Dendritic cell treated with granulocyte-macrophage colony-stimulating factor and Interleukin-4, amounts not matched to agents 40 ng/mL and 50 ng/mL, for 4 days (primary cell): Measurements from ENCODE around the gene HMGCS2.

Experiments used
- H3K27ac Mint-ChIP-seq: one replicate; pipeline ENCODE4 v1.8.0; 2022; ENCODE audit warnings: mild to moderate bottlenecking, mixed read lengths
- H3K27me3 Mint-ChIP-seq: one replicate; pipeline ENCODE4 v1.8.0; 2022; ENCODE audit warnings: mild to moderate bottlenecking, mixed read lengths
- H3K36me3 Mint-ChIP-seq: one replicate; pipeline ENCODE4 v1.8.0; 2022; ENCODE audit warnings: low read depth, mixed read lengths
- H3K4me1 Mint-ChIP-seq: one replicate; pipeline ENCODE4 v1.8.0; 2022; ENCODE audit warnings: low read depth, mixed read lengths
- H3K4me3 Mint-ChIP-seq: one replicate; pipeline ENCODE4 v1.8.0; 2022; ENCODE audit warnings: mild to moderate bottlenecking, moderate library complexity, mixed read lengths
- H3K9me3 Mint-ChIP-seq: one replicate; pipeline ENCODE4 v1.8.0; 2022; ENCODE audit warnings: mixed read lengths
- intact Hi-C: fragments of 100-400 bp; cut with micrococcal nuclease; formaldehyde crosslinking; loops from one replicate; pipeline ENCODE4 v1.15.0; 2022

HMGCS2 gene

GRCh38 chr1:119739150-119739549 is 29.6 kb downstream of the HMGCS2 start:
- Mint-ChIP-seq H3K4me1 (peaks cover 5% of the 10 kb centered on the region), H3K27me3 (no peaks in the 10 kb centered on the region), H3K9me3 (no peaks in the 10 kb centered on the region), H3K27ac (no peak overlapping the region), H3K36me3 (no peaks in the 10 kb centered on the region), H3K4me3 (no peak overlapping the region)
- intact Hi-C loops: no loop called here

- Mint-ChIP-seq H3K9me3 (no peaks in the 10 kb centered on the region), H3K27me3 (no peaks in the 10 kb centered on the region), H3K27ac (no peak overlapping the region), H3K4me1 (peaks cover 5% of the 10 kb centered on the region), H3K4me3 (no peak overlapping the region), H3K36me3 (no peaks in the 10 kb centered on the region)
- intact Hi-C loops: no loop called here
These were observed 30.5 kb downstream of the HMGCS2 start for GRCh38 chr1:119738100-119738720.

DNA sequence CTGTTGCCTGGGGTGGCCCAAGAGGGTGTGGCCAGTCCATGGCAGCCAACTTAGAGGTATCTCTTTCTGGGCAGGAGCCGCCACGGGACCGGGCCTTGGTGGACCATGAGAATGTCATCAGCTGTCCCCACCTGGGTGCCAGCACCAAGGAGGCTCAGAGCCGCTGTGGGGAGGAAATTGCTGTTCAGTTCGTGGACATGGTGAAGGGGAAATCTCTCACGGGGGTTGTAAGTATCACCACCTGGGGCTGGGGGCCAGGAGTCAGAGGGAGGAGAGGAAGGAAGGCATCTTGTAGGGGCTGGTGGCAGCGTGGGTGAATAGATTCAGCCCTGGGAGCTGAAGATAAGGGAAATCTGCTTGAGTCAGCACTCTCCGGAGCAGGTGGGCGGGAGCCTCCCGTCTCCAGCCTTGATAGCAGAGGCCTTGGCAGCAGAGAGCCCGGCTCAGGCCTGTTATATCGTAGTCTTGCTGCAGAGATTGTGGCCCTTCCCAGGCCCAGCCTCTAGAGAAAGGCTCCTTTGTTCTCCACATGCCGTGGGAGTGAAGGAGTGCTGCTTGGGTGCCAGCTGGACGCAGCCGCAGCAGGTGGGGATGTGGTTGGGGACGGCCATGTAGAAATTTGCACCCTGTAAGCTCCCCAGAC is 31.5 kb downstream of the HMGCS2 start:
- Mint-ChIP-seq H3K27ac (no peak overlapping the region), H3K36me3 (no peaks in the 10 kb centered on the region), H3K27me3 (no peaks in the 10 kb centered on the region), H3K4me1 (peaks cover 5% of the 10 kb centered on the region), H3K4me3 (no peak overlapping the region), H3K9me3 (no peaks in the 10 kb centered on the region)
- intact Hi-C loops: no loop called here

GRCh38 chr1:119736649-119737039 is 32.1 kb downstream of the HMGCS2 start:
- Mint-ChIP-seq H3K27me3 (no peaks in the 10 kb centered on the region), H3K27ac (no peak overlapping the region), H3K4me3 (no peak overlapping the region), H3K9me3 (no peaks in the 10 kb centered on the region), H3K36me3 (no peaks in the 10 kb centered on the region), H3K4me1 (peaks cover 5% of the 10 kb centered on the region)
- intact Hi-C loops: no loop called here

DNA sequence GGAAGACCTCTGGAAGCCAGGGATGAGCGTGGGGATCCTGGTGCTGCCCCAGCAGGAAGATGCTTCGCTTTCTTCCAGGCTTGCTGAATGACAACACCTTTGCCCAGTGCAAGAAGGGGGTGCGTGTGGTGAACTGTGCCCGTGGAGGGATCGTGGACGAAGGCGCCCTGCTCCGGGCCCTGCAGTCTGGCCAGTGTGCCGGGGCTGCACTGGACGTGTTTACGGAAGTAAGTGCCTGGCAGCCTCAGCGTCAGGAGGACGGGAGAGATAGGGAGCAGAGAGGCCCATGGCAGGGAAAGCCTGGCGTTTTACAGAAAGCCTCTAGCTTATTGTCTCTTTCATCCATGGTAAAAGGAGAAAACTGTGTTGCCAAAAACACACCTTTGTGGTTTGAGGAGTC is 33.5 kb downstream of the HMGCS2 start:
- Mint-ChIP-seq H3K27me3 (no peaks in the 10 kb centered on the region), H3K36me3 (no peaks in the 10 kb centered on the region), H3K4me1 (peaks cover 5% of the 10 kb centered on the region), H3K4me3 (no peak overlapping the region), H3K9me3 (no peaks in the 10 kb centered on the region), H3K27ac (no peak overlapping the region)
- intact Hi-C loops: no loop called here

DNA sequence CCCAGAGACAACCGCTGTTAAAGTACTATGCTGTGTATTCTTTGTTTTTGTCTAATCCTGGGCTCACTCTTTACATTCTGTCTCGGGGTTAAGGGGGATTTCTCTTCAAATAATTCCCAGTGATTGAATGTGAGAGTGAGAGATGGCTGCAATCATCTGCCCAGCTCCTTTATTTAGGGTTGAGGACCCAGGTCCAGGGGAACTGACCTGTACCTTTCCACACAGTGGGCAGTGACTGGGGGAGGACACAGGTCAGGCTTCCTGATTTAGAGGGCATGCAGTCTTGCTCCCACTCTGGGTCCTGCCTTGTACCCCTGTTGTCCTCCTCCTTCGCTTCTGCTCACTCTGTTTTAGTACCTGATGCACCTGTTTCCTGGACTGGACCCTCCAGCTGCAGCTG is 35.0 kb downstream of the HMGCS2 start:
- no peaks in the 10 kb centered on the region for H3K27me3 Mint-ChIP-seq
- H3K36me3 Mint-ChIP-seq: no peaks in the 10 kb centered on the region
- no peak overlapping the region for H3K27ac Mint-ChIP-seq
- peaks cover 5% of the 10 kb centered on the region for H3K4me1 Mint-ChIP-seq
- intact Hi-C loops: no loop called here
- H3K9me3 Mint-ChIP-seq: no peaks in the 10 kb centered on the region
- H3K4me3 Mint-ChIP-seq: no peak overlapping the region

GRCh38 chr1:119732465-119733168 is 36.1 kb downstream of the HMGCS2 start:
- Mint-ChIP-seq H3K4me3 (no peak overlapping the region), H3K9me3 (no peaks in the 10 kb centered on the region), H3K4me1 (peaks cover 13% of the 10 kb centered on the region), H3K27ac (no peak overlapping the region), H3K36me3 (no peaks in the 10 kb centered on the region), H3K27me3 (no peaks in the 10 kb centered on the region)
- intact Hi-C loops: no loop called here

DNA sequence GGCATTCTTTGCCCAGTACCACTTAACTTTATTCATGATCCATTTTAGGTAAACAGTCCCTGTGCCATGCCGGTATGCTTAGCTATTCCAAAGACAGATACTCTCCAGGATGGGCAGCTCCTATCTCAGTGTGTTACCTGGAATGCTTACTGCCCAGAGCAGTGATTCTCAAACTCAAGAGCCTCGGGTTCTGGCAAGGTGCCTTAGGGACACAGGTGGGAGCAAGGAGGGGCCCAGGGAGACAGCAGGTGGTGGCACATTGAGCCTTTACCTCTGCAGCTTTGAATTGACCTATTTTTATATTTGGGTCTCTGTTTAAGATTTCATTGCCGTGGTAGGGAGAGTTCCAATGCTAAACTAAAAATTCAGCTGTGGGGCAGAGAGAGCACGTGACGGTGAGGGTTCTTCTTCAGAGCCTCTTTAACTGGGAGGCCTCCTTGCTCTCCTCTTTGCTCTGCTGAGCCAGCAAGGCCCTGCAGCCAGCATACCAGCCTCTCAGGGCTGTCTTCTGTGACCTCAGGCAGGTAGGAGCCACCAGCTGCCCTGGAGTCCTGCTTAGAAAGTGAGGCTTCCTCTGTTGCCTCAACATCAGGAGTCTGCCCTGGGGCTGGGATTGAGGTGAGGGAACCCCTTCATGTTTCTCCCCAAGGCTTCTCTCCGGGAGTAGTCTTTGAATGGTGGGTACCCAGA is 36.8 kb downstream of the HMGCS2 start:
- Mint-ChIP-seq H3K27me3 (no peaks in the 10 kb centered on the region), H3K27ac (no peak overlapping the region), H3K4me3 (no peak overlapping the region), H3K4me1 (peaks cover 9% of the 10 kb centered on the region), H3K36me3 (no peaks in the 10 kb centered on the region), H3K9me3 (no peaks in the 10 kb centered on the region)
- intact Hi-C loops: no loop called here

DNA sequence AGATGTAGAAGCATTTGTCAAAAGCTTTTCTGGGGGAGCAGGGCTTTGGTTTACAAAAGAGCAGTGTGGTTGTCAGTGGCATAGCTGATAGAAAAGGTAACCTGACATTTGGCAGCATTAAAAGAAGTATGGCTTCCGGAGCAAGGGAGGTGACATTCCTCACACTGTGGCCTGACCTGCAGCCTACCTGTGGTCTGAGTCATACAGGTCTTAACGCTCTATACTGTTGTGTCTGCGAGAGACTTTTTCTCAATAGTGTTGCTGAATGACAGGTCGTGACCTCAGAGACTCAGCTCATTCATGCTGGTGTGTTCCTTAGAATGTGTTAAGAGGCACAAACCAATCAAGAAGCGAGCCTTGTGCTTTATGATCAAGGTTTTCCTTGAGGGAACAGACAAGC is 37.6 kb downstream of the HMGCS2 start:
- no peaks in the 10 kb centered on the region for H3K36me3 Mint-ChIP-seq
- H3K27me3 Mint-ChIP-seq: no peaks in the 10 kb centered on the region
- no peaks in the 10 kb centered on the region for H3K9me3 Mint-ChIP-seq
- no peak overlapping the region for H3K27ac Mint-ChIP-seq
- peaks cover 9% of the 10 kb centered on the region for H3K4me1 Mint-ChIP-seq
- H3K4me3 Mint-ChIP-seq: no peak overlapping the region
- intact Hi-C loops: no loop called here

GRCh38 chr1:119729044-119729443 is 39.7 kb downstream of the HMGCS2 start:
- no peaks in the 10 kb centered on the region for H3K27me3 Mint-ChIP-seq
- H3K4me3 Mint-ChIP-seq: no peak overlapping the region
- intact Hi-C loops: no loop called here
- no peaks in the 10 kb centered on the region for H3K9me3 Mint-ChIP-seq
- H3K36me3 Mint-ChIP-seq: no peaks in the 10 kb centered on the region
- H3K27ac Mint-ChIP-seq: no peak overlapping the region
- peaks cover 18% of the 10 kb centered on the region for H3K4me1 Mint-ChIP-seq

DNA sequence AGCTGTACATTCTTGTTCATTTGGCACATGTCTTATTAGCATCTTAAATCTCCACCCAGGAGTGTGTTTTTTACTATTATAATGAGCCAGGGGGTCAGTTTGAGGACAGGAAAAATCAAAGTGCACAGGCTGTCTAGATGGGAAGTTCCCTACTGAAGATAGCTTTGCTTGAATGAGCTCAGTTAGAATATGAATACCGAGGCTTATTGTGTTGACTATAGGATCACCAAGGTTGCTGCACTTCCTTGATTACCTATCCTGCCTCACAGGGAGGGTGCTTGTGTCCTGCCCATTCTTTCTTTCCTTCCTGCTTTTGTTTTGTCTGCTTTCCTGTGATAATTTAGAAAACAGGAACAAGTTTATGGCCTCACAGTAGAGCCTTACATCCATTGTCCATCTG is 40.7 kb downstream of the HMGCS2 start:
- Mint-ChIP-seq H3K9me3 (no peaks in the 10 kb centered on the region), H3K4me3 (no peak overlapping the region), H3K27ac (no peak overlapping the region), H3K36me3 (no peaks in the 10 kb centered on the region), H3K4me1 (peaks cover 18% of the 10 kb centered on the region), H3K27me3 (no peaks in the 10 kb centered on the region)
- intact Hi-C loops: no loop called here

GRCh38 chr1:119725626-119726025 is 43.1 kb downstream of the HMGCS2 start:
- H3K27me3 Mint-ChIP-seq: no peaks in the 10 kb centered on the region
- H3K9me3 Mint-ChIP-seq: no peaks in the 10 kb centered on the region
- H3K36me3 Mint-ChIP-seq: no peaks in the 10 kb centered on the region
- H3K27ac Mint-ChIP-seq: no peak overlapping the region
- intact Hi-C loops: no loop called here
- H3K4me3 Mint-ChIP-seq: no peak overlapping the region
- H3K4me1 Mint-ChIP-seq: peaks cover 18% of the 10 kb centered on the region

GRCh38 chr1:119724611-119725218 is 44.0 kb downstream of the HMGCS2 start:
- intact Hi-C loops: no loop called here
- Mint-ChIP-seq H3K4me3 (no peak overlapping the region), H3K36me3 (no peaks in the 10 kb centered on the region), H3K9me3 (no peaks in the 10 kb centered on the region), H3K27me3 (no peaks in the 10 kb centered on the region), H3K4me1 (peaks cover 18% of the 10 kb centered on the region), H3K27ac (no peak overlapping the region)

DNA sequence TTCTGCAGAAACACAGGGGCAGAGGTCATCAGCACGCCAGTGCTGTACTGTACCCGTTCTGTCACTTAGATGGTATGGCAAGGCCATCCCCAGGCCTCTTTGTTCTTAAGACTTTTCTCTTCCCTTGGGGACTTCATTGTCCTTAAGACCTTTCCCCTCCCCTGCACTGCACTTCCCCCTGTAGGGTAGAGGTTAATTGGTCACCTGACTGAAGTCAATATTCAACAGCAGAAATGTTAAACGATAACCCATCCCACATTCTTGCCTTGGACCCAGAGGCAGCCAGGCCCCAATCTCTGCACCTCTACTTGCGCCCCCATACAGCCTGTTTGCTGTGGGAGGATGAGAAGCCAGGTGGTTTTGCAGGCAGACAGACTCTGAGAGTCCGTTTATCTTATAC is 46.8 kb downstream of the HMGCS2 start:
- H3K36me3 Mint-ChIP-seq: no peaks in the 10 kb centered on the region
- intact Hi-C loops: no loop called here
- H3K27me3 Mint-ChIP-seq: no peaks in the 10 kb centered on the region
- no peaks in the 10 kb centered on the region for H3K9me3 Mint-ChIP-seq
- H3K27ac Mint-ChIP-seq: no peak overlapping the region
- H3K4me1 Mint-ChIP-seq: peaks cover 10% of the 10 kb centered on the region
- no peak overlapping the region for H3K4me3 Mint-ChIP-seq
